Lung (tissue), 12 donors: ENCODE results near the gene CCS. TPM values are rescaled to one million over a fixed set of nuclear protein-coding genes. Genes with fewer than 3 reads are reported as not detected.

Experiments used
- ATAC-seq: fragments of 200-7000 bp; cut with Tn5 transposase; one replicate; pipeline ENCODE4 v1.9.1; 2020; ENCODE audit warnings: moderate number of reproducible peaks; ENCODE audit not compliant: insufficient read depth, low FRiP score
- DNase-seq, 3 donors: peaks; one replicate each; pipeline ENCODE4 v3.0.0-alpha.2; 2013 to 2017
- H3K27ac ChIP-seq, 2 donors: one replicate each; pipeline ENCODE4 v1.5.1; 2013; ENCODE audit warnings: mild to moderate bottlenecking in 2 of 2, moderate library complexity in 2 of 2, control low read depth in 1 of 2, inconsistent platforms in 1 of 2, low read depth in 1 of 2, low read length in 1 of 2
- H3K27me3 ChIP-seq, 3 donors: one replicate each; pipeline ENCODE4 v1.5.1; 2013; ENCODE audit warnings: low read length in 2 of 3; ENCODE audit not compliant: control insufficient read depth in 3 of 3, insufficient read depth in 3 of 3
- H3K36me3 ChIP-seq, 4 donors: one replicate each; pipeline ENCODE4 v1.5.1; 2013; ENCODE audit warnings: low read length in 4 of 4, mild to moderate bottlenecking in 1 of 4, moderate library complexity in 1 of 4; ENCODE audit not compliant: control insufficient read depth in 4 of 4, insufficient read depth in 4 of 4
- H3K4me1 ChIP-seq, 5 donors: one replicate each; pipeline ENCODE4 v1.5.1; 2013; ENCODE audit warnings: low read length in 5 of 5, mild to moderate bottlenecking in 2 of 5, moderate library complexity in 1 of 5; ENCODE audit not compliant: control insufficient read depth in 5 of 5, insufficient read depth in 5 of 5
- H3K4me3 ChIP-seq: one replicate; pipeline ENCODE4 v1.5.1; 2013; ENCODE audit warnings: mild to moderate bottlenecking, control low read depth, moderate library complexity
- H3K9ac ChIP-seq, 2 donors: one replicate each; pipeline ENCODE4 v1.5.1; 2013; ENCODE audit warnings: low read length in 2 of 2, control low read depth in 1 of 2; ENCODE audit not compliant: insufficient read depth in 1 of 2
- H3K9me3 ChIP-seq, 4 donors: one replicate each; pipeline ENCODE4 v1.5.1; 2013; ENCODE audit warnings: low read length in 3 of 4, mild to moderate bottlenecking in 1 of 4, moderate library complexity in 1 of 4; ENCODE audit not compliant: control insufficient read depth in 4 of 4, insufficient read depth in 3 of 4
- CTCF ChIP-seq: IDR thresholded peaks from 2 replicates; pipeline ENCODE4 v1.5.1; 2012; ENCODE audit warnings: mild to moderate bottlenecking; ENCODE audit errors: control extremely low read depth, extremely low read depth
- WGBS, 2 donors: extraction: QIAGEN DNeasy Blood & Tissue Kit; methylation state at CpG; one replicate each; pipeline ENCODE4 v1.1.7; 2013; 5-methylcytosine and 5-hydroxymethylcytosine counted together
- polyA plus RNA-seq, 2 donors: library from polyadenylated mRNA; stranded (reverse); fragments of 200-250 nt; gene quantifications; one replicate each; pipeline ENCODE4 v1.2.1, GENCODE V29; 2013
- total RNA-seq, 2 donors: library from RNA; depleted of rRNA in 1 of 2; stranded (reverse); fragments of >200 nt in 1 of 2; gene quantifications; one replicate each; pipeline ENCODE4 v1.2.1, GENCODE V29; 2014 to 2021
- donor health status: control.
- donor health status: control.
- donor health status: Bipolar disorder and iron deficiency.
- donor health status: healthy.
- donor health status: DM: yes; HTN: yes; CAD: no.

The CCS gene
- total and polyA plus RNA-seq, 4 donors, result 32.7 to 52.2 (median 36.2) TPM

GRCh38 chr11:66609721-66610617, 17.0 kb downstream of the CCS start:
- no peak for TF ChIP-seq CTCF
- 58% methylated on average over 4 of the region's 4 CpGs for WGBS, 2 donors
- Histone ChIP-seq H3K27ac (no peak overlapping the region), H3K36me3 (peaks cover 0 to 14% (median 7%) of the 10 kb centered on the region in 4 donors), H3K9ac (no peak overlapping the region), H3K27me3 (no peaks in the 10 kb centered on the region), H3K4me1 (peaks cover 0 to 7% (median 6%) of the 10 kb centered on the region in 5 donors), H3K9me3 (no peaks in the 10 kb centered on the region), H3K4me3 (no peak overlapping the region)
- no peak for ATAC-seq
- no peak for DNase-seq

- no peaks in the 10 kb centered on the region for H3K9me3 ChIP-seq
- no peak for ATAC-seq
- H3K4me1 ChIP-seq, result peaks cover 0 to 3% (median under 1%) of the 10 kb centered on the region in 5 donors
- no peak for DNase-seq
- H3K36me3 ChIP-seq, result peaks cover 0 to 6% (median under 1%) of the 10 kb centered on the region in 4 donors
- no peak overlapping the region for H3K27ac ChIP-seq
- H3K4me3 ChIP-seq, result no peak overlapping the region
- H3K9ac ChIP-seq, result no peak overlapping the region
- WGBS, 2 donors, result 92 to 95% methylated on average over 1 of the region's 1 CpG
- H3K27me3 ChIP-seq, result no peaks in the 10 kb centered on the region
- TF ChIP-seq CTCF, result no peak
These were observed 19.5 kb downstream of the CCS start for GRCh38 chr11:66612458-66612857.

GRCh38 chr11:66614073-66614472, 21.1 kb downstream of the CCS start:
- no peak for TF ChIP-seq CTCF
- no peak for ATAC-seq
- DNase-seq, result peak in 2 of 3 donors; percentile 58 to 70
- Histone ChIP-seq H3K9ac (no peak overlapping the region), H3K4me1 (peaks cover 0 to 15% (median 11%) of the 10 kb centered on the region in 5 donors), H3K9me3 (no peaks in the 10 kb centered on the region), H3K36me3 (peaks cover 0 to 12% (median 3%) of the 10 kb centered on the region in 4 donors), H3K4me3 (no peak overlapping the region), H3K27ac (no peak overlapping the region), H3K27me3 (no peaks in the 10 kb centered on the region)
- WGBS, 2 donors, result 90 to 94% methylated on average over 13 of the region's 13 CpGs
